ENCODE measurements around the gene DHX35. TPM values are rescaled to one million over a fixed set of nuclear protein-coding genes. Genes with fewer than 3 reads are reported as not detected.

The DHX35 gene
- total and polyA plus RNA-seq, 2 of the 13 experiments (the other 11 are each of a cell fraction or from before 2014, with no cell fraction given) = 25.8 to 28.7 TPM

GRCh38 chr20:39038047-39038446 is 75.9 kb downstream of the DHX35 start (continued):
- TF ChIP-seq ZXDC (CRISPR knock-in tag; IDR thresholded peaks at IDR 0.05) (no peak), GLMP (CRISPR knock-in tag; IDR thresholded peaks at IDR 0.05; ENCODE audit: borderline replicate concordance) (no peak), ZNF263 (CRISPR knock-in tag; IDR thresholded peaks at IDR 0.05) (no peak), HMGXB4 (CRISPR knock-in tag; IDR thresholded peaks at IDR 0.05; ENCODE audit: borderline replicate concordance in 1 of 2, low read depth in 1 of 2) (no peak), CHD4 (IDR thresholded peaks at IDR 0.05; ENCODE audit: borderline replicate concordance, low read length) (no peak), SSRP1 (CRISPR knock-in tag; IDR thresholded peaks at IDR 0.05) (no peak), ZNF354B (CRISPR knock-in tag; IDR thresholded peaks at IDR 0.05) (no peak), MAZ (IDR thresholded peaks at IDR 0.05; ENCODE audit: borderline replicate concordance, low read depth, low read length) (no peak), MAZ (CRISPR knock-in tag; IDR thresholded peaks at IDR 0.05; ENCODE audit: low read depth) (no peak)

Data from HepG2 (cell line).